Breast epithelium (tissue), 3 donors: ENCODE data around the gene HNRNPA3.

Experiments
- POLR2AphosphoS5 ChIP-seq, 3 donors: sonication (generic); formaldehyde crosslinking; IDR thresholded peaks; one replicate each; pipeline ENCODE4 v1.6.1; 2017; ENCODE audit warnings: antibody characterized with exemption in 3 of 3
- TF ChIP-seq, protein P1 (sequence below), 3 donors: fragments of 450-650 bp; IDR thresholded peaks; one replicate each; pipeline ENCODE4 v1.5.1; 2016 to 2017; ENCODE audit warnings: antibody characterized with exemption in 3 of 3, mild to moderate bottlenecking in 3 of 3, moderate library complexity in 3 of 3

DNA sequence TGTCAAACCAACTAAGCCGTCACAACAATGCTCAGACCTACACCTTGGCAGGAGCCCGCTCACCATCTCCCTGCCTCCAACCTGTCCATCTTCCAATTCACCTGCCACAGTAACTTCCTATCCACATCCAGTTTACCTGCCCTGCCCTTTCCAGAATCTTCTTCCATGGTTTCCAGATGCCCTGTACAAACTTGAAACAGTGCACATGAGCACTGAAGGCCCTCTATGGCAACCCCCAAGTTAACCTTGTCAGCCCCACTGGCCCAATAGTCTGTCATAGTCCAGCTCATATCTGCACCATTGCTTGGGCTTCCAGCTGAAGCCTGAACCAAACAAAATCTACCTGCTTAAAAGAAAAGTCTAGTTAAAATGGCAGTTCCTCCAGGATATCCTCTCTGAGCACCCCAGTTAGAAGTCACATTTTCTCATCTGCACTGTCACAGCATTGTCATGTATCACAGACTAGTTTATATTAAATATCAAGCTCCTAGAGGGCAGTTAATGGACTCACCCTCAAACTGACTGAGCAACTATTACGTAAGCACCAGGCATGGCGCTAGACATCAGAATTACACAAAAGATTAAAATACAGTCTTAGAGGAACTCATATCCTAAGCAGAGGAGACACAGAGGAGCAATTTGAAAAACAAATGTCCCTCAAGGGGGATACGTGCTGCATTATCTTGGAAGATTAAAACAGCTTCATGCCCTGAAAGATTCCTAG lies 40.4 kb downstream of the HNRNPA3 start:
- TF ChIP-seq POLR2AphosphoS5 (IDR thresholded peaks at IDR 0.05) = no peak
- TF ChIP-seq, protein P1, sequence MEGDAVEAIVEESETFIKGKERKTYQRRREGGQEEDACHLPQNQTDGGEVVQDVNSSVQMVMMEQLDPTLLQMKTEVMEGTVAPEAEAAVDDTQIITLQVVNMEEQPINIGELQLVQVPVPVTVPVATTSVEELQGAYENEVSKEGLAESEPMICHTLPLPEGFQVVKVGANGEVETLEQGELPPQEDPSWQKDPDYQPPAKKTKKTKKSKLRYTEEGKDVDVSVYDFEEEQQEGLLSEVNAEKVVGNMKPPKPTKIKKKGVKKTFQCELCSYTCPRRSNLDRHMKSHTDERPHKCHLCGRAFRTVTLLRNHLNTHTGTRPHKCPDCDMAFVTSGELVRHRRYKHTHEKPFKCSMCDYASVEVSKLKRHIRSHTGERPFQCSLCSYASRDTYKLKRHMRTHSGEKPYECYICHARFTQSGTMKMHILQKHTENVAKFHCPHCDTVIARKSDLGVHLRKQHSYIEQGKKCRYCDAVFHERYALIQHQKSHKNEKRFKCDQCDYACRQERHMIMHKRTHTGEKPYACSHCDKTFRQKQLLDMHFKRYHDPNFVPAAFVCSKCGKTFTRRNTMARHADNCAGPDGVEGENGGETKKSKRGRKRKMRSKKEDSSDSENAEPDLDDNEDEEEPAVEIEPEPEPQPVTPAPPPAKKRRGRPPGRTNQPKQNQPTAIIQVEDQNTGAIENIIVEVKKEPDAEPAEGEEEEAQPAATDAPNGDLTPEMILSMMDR (IDR thresholded peaks at IDR 0.05) = no peak
